IgD-negative memory B cell (primary cell): ENCODE measurements around the gene ITGB2. TPM values are rescaled to one million over a fixed set of nuclear protein-coding genes. Genes with fewer than 3 reads are reported as not detected.

Source experiments
- H3K27ac Mint-ChIP-seq, 3 donors: one replicate each; pipeline ENCODE4 v1.8.0; 2020 to 2022; ENCODE audit warnings: mild to moderate bottlenecking in 3 of 3, mixed read lengths in 3 of 3, moderate library complexity in 1 of 3
- H3K27me3 Mint-ChIP-seq: one replicate; pipeline ENCODE4 v1.8.0; 2021; ENCODE audit warnings: mixed read lengths
- H3K36me3 Mint-ChIP-seq: one replicate; pipeline ENCODE4 v1.8.0; 2020; ENCODE audit warnings: mild to moderate bottlenecking, mixed read lengths
- H3K4me1 Mint-ChIP-seq, 3 donors: one replicate each; pipeline ENCODE4 v1.8.0; 2020 to 2022; ENCODE audit warnings: mixed read lengths in 3 of 3, mild to moderate bottlenecking in 1 of 3
- H3K4me3 Mint-ChIP-seq, 4 donors: one replicate each; pipeline ENCODE4 v1.8.0; 2020 to 2022; ENCODE audit warnings: mild to moderate bottlenecking in 4 of 4, mixed read lengths in 4 of 4, moderate library complexity in 3 of 4
- H3K9me3 Mint-ChIP-seq, 3 donors: one replicate each; pipeline ENCODE4 v1.8.0; 2020 to 2021; ENCODE audit warnings: mixed read lengths in 3 of 3, mild to moderate bottlenecking in 1 of 3
- polyA plus RNA-seq: library from polyadenylated mRNA; unstranded; fragments of 300-500 nt; fragmentation: Illumina TruSeq; gene quantifications from one replicate; pipeline ENCODE4 v1.2.3, GENCODE V29; 2021

The ITGB2 gene
- polyA plus RNA-seq, 1 donor from 2014 or later: 294 TPM

DNA sequence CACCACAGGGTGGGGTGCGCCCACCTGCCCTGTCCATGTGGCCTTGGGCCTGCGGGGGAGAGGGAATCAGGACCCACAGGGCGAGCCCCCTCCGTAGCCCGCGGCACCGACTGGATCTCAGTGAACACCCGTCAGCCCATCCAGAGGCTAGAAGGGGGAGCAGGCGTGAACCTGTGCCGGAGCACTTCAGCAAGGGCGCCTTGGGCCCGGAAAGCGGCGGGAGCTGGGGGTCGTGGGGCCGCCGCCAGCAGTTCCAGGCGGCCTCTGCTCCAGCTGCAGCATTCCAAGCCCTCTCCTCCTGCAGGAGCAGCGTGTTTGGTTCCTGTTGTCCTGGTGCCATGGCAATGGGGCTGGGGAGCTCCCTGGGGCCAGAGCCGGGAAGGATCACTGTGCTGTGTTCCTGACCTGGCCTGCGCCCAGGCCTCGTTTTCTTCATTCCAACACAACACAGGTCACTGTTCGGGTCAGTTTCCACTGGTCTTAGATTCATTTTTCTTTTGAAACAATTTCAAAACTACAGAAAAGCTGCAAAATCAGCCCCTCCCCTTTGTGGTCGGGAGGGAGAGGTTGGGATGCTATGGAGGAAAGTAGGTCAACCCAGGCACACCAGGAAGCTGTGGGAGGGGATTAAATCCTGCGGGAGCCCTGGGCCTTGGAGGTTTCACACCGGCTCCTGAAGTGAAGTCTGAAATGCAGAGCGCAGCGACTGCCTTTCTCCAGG, 37.9 kb upstream of the ITGB2 start:
- no peak overlapping the region for H3K4me3 Mint-ChIP-seq

DNA sequence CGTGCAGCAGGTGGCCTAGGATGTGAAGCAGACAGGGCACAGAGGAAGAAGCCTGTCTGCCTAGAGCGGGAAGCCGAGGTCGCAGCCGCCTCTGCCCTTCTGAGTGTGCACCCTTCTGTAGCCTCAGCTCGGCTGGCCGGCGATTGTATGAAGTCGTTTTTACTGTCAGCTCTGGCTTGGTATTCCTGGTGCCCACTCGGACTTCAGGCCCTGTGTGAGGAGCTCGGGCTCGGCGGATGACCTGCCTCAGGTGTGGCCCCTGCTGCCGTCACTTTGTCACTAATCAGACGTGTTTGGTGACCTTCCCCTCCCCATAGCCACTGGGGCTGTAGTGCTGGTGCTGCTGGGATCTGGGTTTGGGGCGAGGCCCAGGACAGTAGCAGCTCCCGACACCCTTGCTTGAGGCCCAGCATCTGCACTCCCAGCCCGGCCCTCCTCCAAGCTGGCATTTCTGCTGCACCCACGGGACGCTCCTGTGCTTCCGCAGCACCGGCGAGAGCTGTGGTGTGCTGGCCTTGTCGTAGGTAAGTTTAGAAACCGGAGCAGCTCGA, 37.3 kb upstream of the ITGB2 start:
- H3K27ac Mint-ChIP-seq: no peak overlapping the region
- peaks cover 2% of the 10 kb centered on the region for H3K36me3 Mint-ChIP-seq
- no peaks in the 10 kb centered on the region for H3K27me3 Mint-ChIP-seq
- no peak overlapping the region for H3K4me3 Mint-ChIP-seq
- peaks cover 3 to 7% (median 3%) of the 10 kb centered on the region in 3 donors for H3K4me1 Mint-ChIP-seq
- no peaks in the 10 kb centered on the region for H3K9me3 Mint-ChIP-seq

More for the DNA sequence above, 37.9 kb upstream of the ITGB2 start:
- Mint-ChIP-seq H3K36me3 (peaks cover 2% of the 10 kb centered on the region), H3K27ac (no peak overlapping the region), H3K9me3 (no peaks in the 10 kb centered on the region), H3K27me3 (no peaks in the 10 kb centered on the region), H3K4me1 (peaks cover 3 to 7% (median 3%) of the 10 kb centered on the region in 3 donors)

DNA sequence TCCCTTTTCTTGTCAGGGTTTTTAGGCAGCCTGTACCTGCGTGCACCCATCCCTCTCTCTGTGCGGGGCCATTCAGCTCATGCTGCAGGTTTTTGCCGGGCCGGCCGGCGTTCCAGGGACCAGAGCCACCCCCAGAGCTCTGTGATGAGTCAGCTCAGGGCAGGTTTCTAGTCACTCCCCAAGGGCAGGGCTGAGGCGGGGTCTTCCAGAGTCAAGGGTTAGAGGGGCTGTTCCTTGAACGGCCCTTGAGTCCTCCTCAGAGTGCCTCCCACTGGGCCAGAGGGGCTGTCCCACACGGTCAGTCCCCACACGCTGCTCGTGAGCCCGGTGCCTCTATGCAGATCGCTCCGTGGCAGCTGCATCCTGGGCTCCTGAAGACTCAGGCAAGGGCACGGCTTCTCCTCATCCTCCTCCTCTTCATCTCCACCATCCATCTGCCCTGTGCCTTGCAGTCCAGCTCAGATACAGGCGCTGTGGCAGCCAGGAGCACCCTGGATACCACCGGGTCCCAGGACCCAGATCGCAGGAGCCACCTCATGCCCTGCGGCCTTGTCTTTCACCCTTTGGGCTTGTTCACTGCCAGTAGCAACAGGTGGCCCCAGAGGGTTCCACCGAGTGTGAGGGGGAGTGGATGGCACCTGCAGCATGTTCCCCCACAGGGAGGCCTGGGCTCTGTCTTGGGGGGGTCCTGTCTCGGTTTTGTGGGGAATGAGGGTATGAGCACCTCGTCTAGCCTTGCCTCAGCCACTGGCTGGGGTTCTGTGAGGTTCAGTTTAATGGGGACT, 36.5 kb upstream of the ITGB2 start:
- Mint-ChIP-seq H3K27me3 (no peaks in the 10 kb centered on the region), H3K4me3 (no peak overlapping the region), H3K4me1 (peaks cover 3 to 7% (median 6%) of the 10 kb centered on the region in 3 donors), H3K9me3 (no peaks in the 10 kb centered on the region), H3K36me3 (peaks cover 2% of the 10 kb centered on the region), H3K27ac (no peak overlapping the region)

DNA sequence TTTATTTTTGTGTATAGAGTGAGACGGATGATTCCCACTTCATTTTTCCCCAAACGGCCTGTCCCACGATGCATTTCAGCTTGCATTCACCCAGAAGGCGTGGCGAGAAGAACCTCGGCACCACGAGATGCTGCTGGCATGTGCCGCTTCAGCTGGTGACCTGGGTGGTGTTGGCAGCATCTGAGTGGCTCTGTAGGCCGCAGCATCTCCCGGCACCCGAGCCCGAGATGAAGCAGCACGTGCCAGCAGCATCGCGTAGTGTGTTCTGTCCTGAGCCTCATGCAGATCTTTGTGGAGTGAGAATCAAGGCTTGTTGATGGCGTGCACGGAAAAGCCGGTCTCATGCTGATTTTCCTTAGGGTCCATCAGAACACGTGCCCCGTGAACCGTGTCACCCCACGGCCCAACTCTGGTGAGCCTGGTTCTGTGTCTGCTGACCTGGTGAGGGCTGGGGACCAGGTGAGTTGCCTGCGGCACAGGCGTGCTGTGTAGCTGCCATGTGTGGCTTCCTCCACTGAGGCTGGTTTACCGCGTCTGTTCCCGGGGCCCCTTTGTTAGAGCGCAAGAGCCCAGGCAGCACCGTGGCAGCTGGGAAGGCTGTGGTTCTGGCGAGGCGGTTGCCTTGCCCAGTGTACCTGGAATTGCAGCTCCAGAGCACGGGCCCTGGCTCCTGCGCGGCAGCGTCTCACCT, 35.8 kb upstream of the ITGB2 start:
- Mint-ChIP-seq H3K27me3 (no peaks in the 10 kb centered on the region), H3K36me3 (no peaks in the 10 kb centered on the region), H3K9me3 (no peaks in the 10 kb centered on the region), H3K4me3 (peak overlapping the region in 1 of 4 donors; percentile 39), H3K27ac (no peak overlapping the region), H3K4me1 (peaks cover 3 to 7% (median 6%) of the 10 kb centered on the region in 3 donors)

DNA sequence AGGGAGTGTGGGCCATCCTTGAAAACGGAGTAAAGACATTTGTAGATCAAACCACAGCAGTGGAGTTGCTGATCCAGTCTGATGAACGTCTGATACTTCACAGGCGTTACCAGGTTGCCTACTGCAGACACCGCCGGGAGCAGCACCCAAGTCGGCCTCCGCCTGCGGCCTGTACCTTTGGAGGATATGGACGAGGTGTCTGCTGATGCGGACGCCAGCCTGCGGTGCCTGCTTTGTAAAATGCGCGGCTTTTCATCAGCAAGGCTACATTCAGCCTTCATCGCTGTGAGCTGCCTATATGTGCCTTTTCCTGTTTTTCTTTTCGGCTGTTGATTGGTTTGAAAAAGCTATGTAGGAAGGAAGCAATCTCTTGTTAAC, 35.1 kb upstream of the ITGB2 start:
- H3K9me3 Mint-ChIP-seq: no peaks in the 10 kb centered on the region
- no peaks in the 10 kb centered on the region for H3K36me3 Mint-ChIP-seq
- H3K4me3 Mint-ChIP-seq: no peak overlapping the region
- H3K27ac Mint-ChIP-seq: no peak overlapping the region
- peaks cover 3 to 7% (median 6%) of the 10 kb centered on the region in 3 donors for H3K4me1 Mint-ChIP-seq
- no peaks in the 10 kb centered on the region for H3K27me3 Mint-ChIP-seq

DNA sequence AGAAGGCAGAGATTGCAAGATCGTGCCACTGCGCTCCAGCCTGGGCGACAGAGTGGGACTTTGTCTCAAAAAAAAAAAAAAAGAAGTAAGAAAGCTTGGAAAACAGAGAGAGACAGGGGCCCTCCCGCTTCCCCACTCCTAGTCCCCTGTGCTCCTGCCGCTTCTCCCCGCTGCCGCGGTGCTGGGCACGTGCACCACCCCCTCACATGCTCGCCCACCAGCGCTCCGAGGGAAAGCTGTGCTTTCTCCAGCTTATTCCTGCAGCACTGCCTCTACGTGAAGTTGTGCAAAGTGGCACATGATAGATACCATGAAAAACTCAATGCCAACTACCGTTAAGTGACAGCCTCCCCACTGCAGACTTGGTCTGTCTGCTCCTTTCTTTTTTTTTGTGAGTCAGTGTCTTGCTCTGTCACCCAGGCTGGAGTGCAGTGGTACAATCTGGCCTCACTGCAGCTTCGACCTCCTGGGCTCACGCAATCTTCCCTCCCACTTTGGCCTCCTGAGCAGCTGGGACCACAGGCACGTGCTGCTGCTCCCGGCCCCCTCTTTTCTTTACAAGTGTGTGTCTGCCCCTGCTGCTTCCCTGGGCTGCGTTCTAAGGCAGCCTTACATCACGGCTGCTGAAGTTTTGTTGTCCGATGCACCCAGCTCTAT, 34.6 kb upstream of the ITGB2 start:
- no peak overlapping the region for H3K4me3 Mint-ChIP-seq
- no peaks in the 10 kb centered on the region for H3K36me3 Mint-ChIP-seq
- H3K27ac Mint-ChIP-seq: no peak overlapping the region

DNA sequence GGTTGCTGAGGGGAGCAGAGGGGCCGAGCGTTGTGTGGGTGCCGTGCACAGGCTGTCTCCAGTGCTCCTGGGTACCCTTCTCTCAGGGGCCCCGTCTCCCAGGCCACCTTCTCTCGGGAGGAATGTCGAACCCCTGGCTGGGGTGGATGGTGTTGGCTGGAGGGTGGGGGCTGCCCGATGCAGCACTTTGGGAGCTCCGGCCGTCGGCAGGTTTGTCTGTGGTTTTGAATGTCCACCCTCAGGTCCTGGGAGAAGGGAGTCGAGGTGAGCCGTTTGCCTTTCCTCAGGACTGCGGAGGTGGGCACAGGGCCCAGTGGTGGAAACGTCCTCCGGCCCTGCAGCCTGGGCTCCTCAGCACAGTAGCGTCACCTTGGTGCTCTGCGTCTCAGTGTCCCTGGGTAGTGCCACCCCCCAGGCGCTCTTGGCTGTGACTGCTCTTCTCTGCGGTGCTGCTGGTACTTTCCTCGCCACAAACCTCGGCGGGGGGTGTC, 33.6 kb upstream of the ITGB2 start:
- no peaks in the 10 kb centered on the region for H3K27me3 Mint-ChIP-seq
- H3K36me3 Mint-ChIP-seq: no peaks in the 10 kb centered on the region
- no peaks in the 10 kb centered on the region for H3K9me3 Mint-ChIP-seq
- H3K4me1 Mint-ChIP-seq: peaks cover 8 to 12% (median 10%) of the 10 kb centered on the region in 3 donors
- no peak overlapping the region for H3K27ac Mint-ChIP-seq
- no peak overlapping the region for H3K4me3 Mint-ChIP-seq

More for the DNA sequence above, 34.6 kb upstream of the ITGB2 start:
- no peaks in the 10 kb centered on the region for H3K27me3 Mint-ChIP-seq
- H3K9me3 Mint-ChIP-seq: no peaks in the 10 kb centered on the region
- peaks cover 3 to 7% (median 6%) of the 10 kb centered on the region in 3 donors for H3K4me1 Mint-ChIP-seq

DNA sequence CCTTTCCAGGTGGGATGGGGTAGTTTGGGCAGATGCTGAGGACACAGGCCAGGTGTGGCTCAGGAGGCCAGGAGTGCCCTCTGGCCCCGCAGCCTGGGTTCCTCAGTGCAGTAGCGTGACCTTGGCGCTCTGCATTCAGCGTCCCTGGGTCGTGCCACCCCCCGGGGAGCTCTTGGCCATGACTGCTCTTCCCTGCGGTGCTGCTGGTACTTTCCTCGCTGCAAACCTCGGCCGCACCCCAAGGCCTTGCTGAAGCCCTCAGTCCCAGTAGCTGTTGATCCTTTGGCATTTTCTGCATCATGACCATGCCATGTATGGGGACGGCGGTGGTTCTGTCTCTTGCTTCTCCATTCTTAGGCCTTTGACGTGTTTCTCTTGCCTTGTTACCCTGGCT, 32.9 kb upstream of the ITGB2 start:
- H3K4me1 Mint-ChIP-seq: peaks cover 8 to 12% (median 10%) of the 10 kb centered on the region in 3 donors
- no peak overlapping the region for H3K27ac Mint-ChIP-seq
- H3K27me3 Mint-ChIP-seq: no peaks in the 10 kb centered on the region
- no peaks in the 10 kb centered on the region for H3K9me3 Mint-ChIP-seq
- H3K4me3 Mint-ChIP-seq: no peak overlapping the region
- H3K36me3 Mint-ChIP-seq: no peaks in the 10 kb centered on the region

DNA sequence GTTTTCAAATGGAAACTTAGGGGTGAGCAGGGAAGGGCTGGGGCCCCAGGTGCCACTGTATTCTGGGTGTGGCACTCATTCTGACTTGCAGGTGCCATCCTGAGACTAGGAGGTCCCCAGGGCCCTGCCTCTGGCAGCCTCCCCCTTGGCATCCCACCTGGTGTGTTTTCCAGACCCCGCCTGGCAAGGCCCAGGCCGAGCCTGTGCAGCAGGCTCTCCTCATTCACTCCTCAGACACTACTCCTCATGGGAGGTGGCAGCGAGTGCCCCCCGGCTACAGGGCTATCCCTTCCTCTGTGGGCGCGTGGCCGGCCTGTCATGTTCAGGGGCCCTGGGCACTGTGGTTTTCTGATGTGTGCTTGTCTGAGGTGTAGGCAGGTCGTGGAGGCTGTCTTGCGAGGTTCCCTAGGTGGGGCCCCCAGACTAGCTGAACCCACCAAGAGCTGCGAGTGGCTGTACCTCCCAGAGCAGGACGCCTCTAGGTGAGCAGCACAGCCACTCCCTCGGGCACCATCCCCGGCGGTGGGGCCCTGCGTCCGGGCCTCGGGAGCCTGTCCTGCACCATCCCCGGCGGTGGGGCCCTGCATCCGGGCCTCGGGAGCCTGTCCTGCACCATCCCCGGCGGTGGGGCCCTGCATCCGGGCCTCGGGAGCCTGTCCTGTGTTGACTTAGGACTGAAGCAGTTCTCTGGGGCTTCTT, 32.4 kb upstream of the ITGB2 start:
- H3K9me3 Mint-ChIP-seq: no peaks in the 10 kb centered on the region
- no peaks in the 10 kb centered on the region for H3K27me3 Mint-ChIP-seq
- no peak overlapping the region for H3K27ac Mint-ChIP-seq
- no peaks in the 10 kb centered on the region for H3K36me3 Mint-ChIP-seq
- H3K4me1 Mint-ChIP-seq: peaks cover 8 to 12% (median 10%) of the 10 kb centered on the region in 3 donors
- peak overlapping the region in 1 of 4 donors; percentile 12 for H3K4me3 Mint-ChIP-seq

DNA sequence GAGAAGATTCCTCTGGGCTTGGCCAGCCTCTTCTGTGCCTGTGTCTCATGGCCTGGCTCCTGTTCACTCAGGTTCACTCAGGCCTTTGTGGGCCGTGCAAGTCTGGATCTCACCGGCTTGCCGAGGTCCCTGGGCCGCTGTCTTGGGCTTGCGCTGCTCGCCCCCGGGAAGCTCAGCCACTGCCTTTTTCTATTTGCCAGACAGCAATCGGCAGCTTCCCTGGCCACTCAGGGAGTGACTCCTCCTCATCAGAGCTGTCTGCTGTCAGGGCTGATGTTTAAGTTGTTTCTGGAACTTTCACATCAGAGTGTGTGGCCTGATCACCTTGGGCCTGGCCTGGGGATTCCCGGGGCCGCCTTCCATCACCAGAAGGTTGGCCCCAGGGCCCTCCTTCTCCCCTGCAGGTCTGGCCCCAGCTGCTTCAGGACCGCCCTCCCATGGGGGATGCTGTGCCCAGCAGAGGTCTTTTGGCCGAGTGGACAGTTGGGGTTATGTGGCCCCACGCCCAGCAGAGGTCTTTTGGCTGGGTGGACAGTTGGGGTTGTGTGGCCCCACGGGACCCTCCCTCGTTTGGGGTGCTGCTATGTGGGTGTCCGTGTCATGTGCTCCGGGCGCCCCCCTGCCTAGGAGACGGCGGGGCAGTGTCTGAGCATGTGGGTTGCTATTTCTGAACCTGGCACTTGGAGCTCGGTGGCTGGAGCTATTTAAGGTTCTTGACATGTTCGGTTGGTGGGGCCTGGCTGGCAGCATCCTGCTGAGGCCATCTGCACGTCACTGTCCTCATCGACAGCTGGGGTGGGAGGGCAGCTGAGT, 31.6 kb upstream of the ITGB2 start:
- no peak overlapping the region for H3K4me3 Mint-ChIP-seq
- H3K27me3 Mint-ChIP-seq: no peaks in the 10 kb centered on the region
- H3K27ac Mint-ChIP-seq: no peak overlapping the region
- peaks cover 8 to 12% (median 10%) of the 10 kb centered on the region in 3 donors for H3K4me1 Mint-ChIP-seq
- H3K9me3 Mint-ChIP-seq: no peaks in the 10 kb centered on the region
- no peaks in the 10 kb centered on the region for H3K36me3 Mint-ChIP-seq

DNA sequence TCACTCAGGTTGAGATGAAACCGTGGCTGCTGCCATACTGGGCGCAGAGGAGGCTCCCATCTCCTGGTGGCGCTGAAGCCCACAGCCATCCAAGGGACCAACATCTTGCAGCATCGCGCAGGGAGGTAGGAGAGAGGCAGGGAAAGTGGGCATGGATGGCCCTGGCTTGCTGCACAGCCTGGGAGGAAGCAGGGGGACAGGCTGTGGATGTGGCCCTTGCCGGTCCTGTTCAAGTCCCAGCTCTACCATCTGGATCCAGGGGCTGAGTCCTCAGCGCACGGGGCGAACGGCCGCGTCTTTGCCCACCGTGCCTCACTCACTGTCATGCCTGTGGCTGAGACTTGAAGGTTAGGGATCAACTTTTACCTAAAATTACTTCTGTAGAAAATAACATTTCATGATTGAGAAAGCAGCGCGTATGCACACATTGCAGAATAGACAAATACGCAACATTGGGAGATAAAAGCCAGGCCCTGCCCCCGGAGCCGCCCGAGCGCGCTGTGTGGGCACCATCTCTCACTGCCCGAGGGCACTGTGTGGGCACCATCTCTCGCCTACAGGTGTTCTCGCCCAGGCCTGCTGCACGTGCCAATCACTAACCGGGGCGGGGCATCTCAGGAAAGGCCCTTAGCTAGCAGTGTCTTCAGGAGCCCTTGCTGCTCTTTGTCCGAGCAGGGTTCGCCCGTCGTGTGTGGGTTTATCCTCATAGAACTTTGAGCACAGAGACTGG, 30.7 kb upstream of the ITGB2 start:
- Mint-ChIP-seq H3K4me3 (no peak overlapping the region), H3K27ac (no peak overlapping the region), H3K27me3 (no peaks in the 10 kb centered on the region), H3K4me1 (peaks cover 10 to 12% (median 10%) of the 10 kb centered on the region in 3 donors), H3K9me3 (no peaks in the 10 kb centered on the region), H3K36me3 (no peaks in the 10 kb centered on the region)

DNA sequence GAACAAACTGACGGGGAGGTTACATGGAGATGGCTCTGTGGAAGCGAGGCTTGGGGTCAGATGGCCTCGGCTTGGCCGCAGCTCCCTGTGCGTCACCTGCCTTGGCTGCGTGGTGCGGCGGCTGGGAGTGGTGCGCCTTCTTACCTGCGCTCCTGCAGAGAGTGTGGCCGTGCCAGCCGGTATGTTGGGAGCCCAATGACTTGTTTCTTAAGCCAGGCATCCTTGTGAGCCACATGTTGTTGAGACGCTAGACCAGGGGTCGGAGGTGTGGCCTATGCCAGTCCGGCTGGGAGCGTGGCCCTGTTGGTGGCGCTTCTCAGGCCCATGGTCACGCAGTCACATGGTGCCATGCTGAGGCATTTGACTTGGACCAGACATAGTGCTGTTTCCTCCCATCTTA, 29.7 kb upstream of the ITGB2 start:
- Mint-ChIP-seq H3K27me3 (no peaks in the 10 kb centered on the region), H3K4me1 (peaks cover 8 to 15% (median 14%) of the 10 kb centered on the region in 3 donors), H3K27ac (no peak overlapping the region), H3K4me3 (no peak overlapping the region), H3K9me3 (no peaks in the 10 kb centered on the region), H3K36me3 (no peaks in the 10 kb centered on the region)

DNA sequence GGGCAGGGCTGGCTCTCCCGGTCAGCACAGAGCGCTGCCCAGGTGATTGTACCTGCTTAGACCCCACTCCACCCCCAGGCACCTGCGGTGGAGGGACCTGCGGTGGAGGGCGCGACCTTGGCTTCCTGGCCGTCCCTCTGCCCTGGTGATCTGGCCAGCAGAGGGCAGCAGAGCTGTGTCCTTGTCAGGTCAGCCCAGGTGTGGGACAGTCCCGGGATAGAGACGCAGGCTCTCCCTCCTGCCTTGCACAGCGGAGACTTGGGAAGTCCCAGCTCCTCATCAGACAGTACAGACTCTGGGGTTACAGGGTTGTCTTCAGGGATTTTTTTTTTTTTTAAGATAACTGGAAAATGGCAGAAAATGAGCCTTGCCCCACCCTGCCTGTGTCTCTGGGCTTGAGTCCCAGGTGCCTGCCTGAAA, 29.1 kb upstream of the ITGB2 start:
- Mint-ChIP-seq H3K9me3 (no peaks in the 10 kb centered on the region), H3K27ac (no peak overlapping the region), H3K4me3 (peak overlapping the region in 1 of 4 donors; percentile 78), H3K36me3 (peaks cover 2% of the 10 kb centered on the region), H3K27me3 (no peaks in the 10 kb centered on the region), H3K4me1 (peaks cover 6 to 16% (median 15%) of the 10 kb centered on the region in 3 donors)
